OCI-LY7 (cell line): ENCODE data around the gene GON4L. TPM values are rescaled to one million over a fixed set of nuclear protein-coding genes. Genes with fewer than 3 reads are reported as not detected.
"Not testable (repeated sequence)": the region's sequence is repeated elsewhere in the genome, so short reads cannot be mapped to it uniquely, and the experiment has no call there.

ENCODE experiments used
- BruUV-seq: library from RNA; stranded (reverse); fragments of 400-500 nt; replicated peaks from 2 replicates; lab custom pipeline; 2021; lab: Mats Ljungman, UMichigan
- CTCF ChIA-PET: fragments of 300-600 bp; sonication (Branson Sonifier 250); formaldehyde crosslinking; loops from one replicate; lab custom pipeline; 2022; ENCODE audit warnings: antibody characterized with exemption; ENCODE audit not compliant: unreplicated experiment; lab: Charles Lee
- POLR2A ChIA-PET: fragments of 300-600 bp; sonication (Branson Sonifier 250); formaldehyde crosslinking; loops from one replicate; lab custom pipeline; 2022; ENCODE audit warnings: antibody characterized with exemption; lab: Charles Lee
- DNase-seq: peaks from one replicate; pipeline ENCODE4 v3.0.0-alpha.2; 2015; ENCODE audit warnings: low spot score
- H2AFZ ChIP-seq: fragments of 200-600 bp; sonication (generic), shearing (Covaris generic); 2 replicates; pipeline ENCODE4 v1.6.1; 2014; ENCODE audit warnings: mild to moderate bottlenecking, antibody characterized with exemption, low read length, moderate library complexity
- H3K27ac ChIP-seq: fragments of 200-600 bp; sonication (generic); 2 replicates; pipeline ENCODE4 v1.5.1; 2014; ENCODE audit warnings: mixed run types, low read depth, mild to moderate bottlenecking, moderate library complexity, low read length, inconsistent platforms; ENCODE audit not compliant: poor library complexity, severe bottlenecking
- H3K36me3 ChIP-seq: fragments of 200-600 bp; sonication (generic); 2 replicates; pipeline ENCODE4 v1.6.1; 2014; ENCODE audit warnings: mild to moderate bottlenecking, antibody characterized with exemption, low read length, moderate library complexity, mixed read lengths; ENCODE audit not compliant: insufficient read depth
- H3K4me1 ChIP-seq: fragments of 200-600 bp; sonication (generic); 2 replicates; pipeline ENCODE4 v1.5.1; 2014; ENCODE audit warnings: mild to moderate bottlenecking, low read length; ENCODE audit not compliant: insufficient read depth, poor library complexity, severe bottlenecking
- H3K4me2 ChIP-seq: fragments of 200-600 bp; sonication (generic); 2 replicates; pipeline ENCODE4 v1.6.1; 2014; ENCODE audit warnings: mild to moderate bottlenecking, low read length
- H3K4me3 ChIP-seq: fragments of 200-600 bp; sonication (generic); 2 replicates; pipeline ENCODE4 v1.5.1; 2014; ENCODE audit warnings: mild to moderate bottlenecking, low read depth, low read length; ENCODE audit not compliant: poor library complexity, severe bottlenecking
- H3K79me2 ChIP-seq: fragments of 200-600 bp; sonication (generic); 2 replicates; pipeline ENCODE4 v1.6.1; 2016; ENCODE audit warnings: low read depth, mild to moderate bottlenecking, low read length, moderate library complexity, mixed read lengths; ENCODE audit not compliant: insufficient read depth
- H3K9me2 ChIP-seq: fragments of 200-600 bp; sonication (generic); 2 replicates; pipeline ENCODE4 v1.6.1; 2016; ENCODE audit warnings: mild to moderate bottlenecking, low read length, mixed read lengths; ENCODE audit not compliant: insufficient read depth
- H3K9me3 ChIP-seq: fragments of 200-600 bp; sonication (generic); 2 replicates; pipeline ENCODE4 v1.6.1; 2014; ENCODE audit warnings: mild to moderate bottlenecking, mixed run types, low read length, mixed read lengths
- H4K20me1 ChIP-seq: fragments of 200-600 bp; sonication (generic); 2 replicates; pipeline ENCODE4 v1.6.1; 2014; ENCODE audit warnings: mild to moderate bottlenecking, antibody characterized with exemption, low read length, moderate library complexity, mixed read lengths; ENCODE audit not compliant: insufficient read depth
- CTCF ChIP-seq: fragments of 200-600 bp; sonication (generic); conservative IDR thresholded peaks from 2 replicates; pipeline ENCODE4 v1.5.1; 2014; ENCODE audit warnings: mild to moderate bottlenecking, antibody characterized with exemption, low read length, moderate library complexity, mixed read lengths
- EZH2phosphoT487 ChIP-seq: fragments of 200-600 bp; sonication (generic); IDR thresholded peaks from 2 replicates; pipeline ENCODE4 v1.6.1; 2018; ENCODE audit warnings: low read depth, borderline replicate concordance, mild to moderate bottlenecking, mixed run types, antibody characterized with exemption, low read length, moderate library complexity, mixed read lengths
- intact Hi-C: fragments of 100-400 bp; cut with micrococcal nuclease; formaldehyde crosslinking; loops from one replicate; pipeline ENCODE4 v1.10.0; 2022; ENCODE audit not compliant: unreplicated experiment
- total RNA-seq, 2 experiments: library from RNA; depleted of rRNA in 1 of 2; stranded (reverse); fragments of >200 nt in 1 of 2; shearing (Covaris generic) in 1 of 2; gene quantifications; 2 replicates each; pipeline ENCODE4 v1.2.3, GENCODE V29; 2014 to 2022

Gene GON4L
- total RNA-seq, 2 experiments from 2014 or later: 46.0 to 78.0 TPM

GRCh38 chr1:155709391-155709790, 147.6 kb downstream of the GON4L start:
- H3K4me1 ChIP-seq: no peaks in the 10 kb centered on the region
- H3K4me3 ChIP-seq: no peak overlapping the region
- H3K79me2 ChIP-seq: peaks cover 65% of the 10 kb centered on the region
- no peak overlapping the region for H2AFZ ChIP-seq
- TF ChIP-seq EZH2phosphoT487 (no peak), CTCF (no peak)
- DNase-seq: no peak
- peaks cover 11% of the 10 kb centered on the region for H3K9me3 ChIP-seq
- intact Hi-C loops: no loop called here
- no peaks in the 10 kb centered on the region for H4K20me1 ChIP-seq
- no peak overlapping the region for H3K27ac ChIP-seq
- no peak overlapping the region for H3K4me2 ChIP-seq
- H3K9me2 ChIP-seq: no peaks in the 10 kb centered on the region
- ChIA-PET POLR2A (interaction anchor here (1.4 kb wide), 1 partner anchor 19 kb away, joined by 3 read pairs; no protein-coding TSS in a partner anchor), CTCF (no interaction called here)
- peaks cover 80% of the 10 kb centered on the region for H3K36me3 ChIP-seq
- no TSS peak for BruUV-seq

- Histone ChIP-seq H3K4me3 (no peak overlapping the region), H2AFZ (no peak overlapping the region), H3K4me2 (no peak overlapping the region), H3K9me2 (no peaks in the 10 kb centered on the region), H3K36me3 (peaks cover 67% of the 10 kb centered on the region), H3K9me3 (peaks cover 11% of the 10 kb centered on the region), H4K20me1 (no peaks in the 10 kb centered on the region), H3K4me1 (no peaks in the 10 kb centered on the region), H3K79me2 (peaks cover 78% of the 10 kb centered on the region), H3K27ac (no peak overlapping the region)
- POLR2A ChIA-PET: no interaction called here
- TF ChIP-seq EZH2phosphoT487 (no peak), CTCF (no peak)
- CTCF ChIA-PET: no interaction called here
- BruUV-seq: no TSS peak
- no peak for DNase-seq
- intact Hi-C loops: no loop called here
These were observed 150.9 kb downstream of the GON4L start for GRCh38 chr1:155706139-155706538.

GRCh38 chr1:155704414-155704813, 152.6 kb downstream of the GON4L start:
- intact Hi-C loops, POLR2A ChIA-PET: not testable (repeated sequence)
- H3K79me2 ChIP-seq: peaks cover 82% of the 10 kb centered on the region

More at GRCh38 chr1:155704414-155704813, 152.6 kb downstream of the GON4L start:
- Histone ChIP-seq H3K36me3 (peaks cover 63% of the 10 kb centered on the region), H3K9me3 (peaks cover 18% of the 10 kb centered on the region)
- DNase-seq, H4K20me1 ChIP-seq, H3K9me2 ChIP-seq, H3K4me1 ChIP-seq, H3K4me3 ChIP-seq, BruUV-seq, H3K27ac ChIP-seq, CTCF ChIA-PET, H3K4me2 ChIP-seq, H2AFZ ChIP-seq: not testable (repeated sequence)
